MM.1S (cell line): ENCODE measurements around the gene SLU7.
A peak's percentile ranks its signal among the peaks of the same experiment; 100 is the strongest.

Source experiments
- DNase-seq: peaks from one replicate; pipeline ENCODE4 v3.0.0-alpha.2; 2015
- H2AFZ ChIP-seq: fragments of 300-600 bp; sonication (generic); 2 replicates; pipeline ENCODE4 v1.6.0; 2016; ENCODE audit warnings: antibody characterized with exemption, low read length
- H3F3A ChIP-seq: fragments of 300-600 bp; sonication (generic); 2 replicates; pipeline ENCODE4 v1.6.1; 2016; ENCODE audit warnings: mild to moderate bottlenecking, antibody characterized with exemption, low read length, moderate library complexity, mixed read lengths; ENCODE audit not compliant: insufficient read depth
- H3K27ac ChIP-seq: fragments of 300-600 bp; sonication (generic); 2 replicates; pipeline ENCODE4 v1.5.1; 2016; ENCODE audit warnings: mild to moderate bottlenecking, low read length
- H3K27me3 ChIP-seq: fragments of 300-600 bp; sonication (generic); replicated peaks from 2 replicates; pipeline ENCODE4 v1.6.0; 2016; ENCODE audit warnings: low read length; ENCODE audit not compliant: insufficient read depth
- H3K36me3 ChIP-seq: fragments of 300-600 bp; sonication (generic); replicated peaks from 2 replicates; pipeline ENCODE4 v1.6.1; 2016; ENCODE audit warnings: mild to moderate bottlenecking, low read length, mixed read lengths; ENCODE audit not compliant: insufficient read depth
- H3K4me1 ChIP-seq: fragments of 300-600 bp; sonication (generic); 2 replicates; pipeline ENCODE4 v1.6.1; 2016; ENCODE audit warnings: low read length, mixed read lengths
- H3K4me2 ChIP-seq: fragments of 300-600 bp; sonication (generic); 2 replicates; pipeline ENCODE4 v1.6.0; 2016; ENCODE audit warnings: low read depth, low read length
- H3K4me3 ChIP-seq: fragments of 300-600 bp; sonication (generic); 2 replicates; pipeline ENCODE4 v1.5.1; 2016; ENCODE audit warnings: low read length, mixed read lengths
- H3K79me2 ChIP-seq: fragments of 300-600 bp; sonication (generic); 2 replicates; pipeline ENCODE4 v1.6.1; 2016; ENCODE audit warnings: mixed run types, low read length, mixed read lengths
- H3K9ac ChIP-seq: fragments of 300-600 bp; sonication (generic); 2 replicates; pipeline ENCODE4 v1.6.1; 2016; ENCODE audit warnings: low read length, mixed read lengths
- H3K9me2 ChIP-seq: fragments of 300-600 bp; sonication (generic); replicated peaks from 2 replicates; pipeline ENCODE4 v1.6.1; 2016; ENCODE audit warnings: mild to moderate bottlenecking, low read length, mixed read lengths; ENCODE audit not compliant: insufficient read depth
- H3K9me3 ChIP-seq: fragments of 300-600 bp; sonication (generic); replicated peaks from 2 replicates; pipeline ENCODE4 v1.6.1; 2016; ENCODE audit warnings: mild to moderate bottlenecking, low read length, mixed read lengths; ENCODE audit not compliant: insufficient read depth
- H4K20me1 ChIP-seq: fragments of 300-600 bp; sonication (generic); 2 replicates; pipeline ENCODE4 v1.6.1; 2016; ENCODE audit warnings: mild to moderate bottlenecking, low read length, moderate library complexity, mixed read lengths; ENCODE audit not compliant: insufficient read depth
- EZH2 ChIP-seq: fragments of 300-600 bp; sonication (generic); optimal IDR thresholded peaks from 2 replicates; pipeline ENCODE3; 2017; ENCODE audit warnings: low read depth, mild to moderate bottlenecking, antibody characterized with exemption, low read length, mixed read lengths
- EZH2phosphoT487 ChIP-seq: fragments of 300-600 bp; sonication (generic); IDR thresholded peaks from 2 replicates; pipeline ENCODE4 v1.6.1; 2018; ENCODE audit warnings: antibody characterized with exemption, low read length
- TF ChIP-seq, protein P1 (sequence below): fragments of 300-600 bp; sonication (generic); IDR thresholded peaks from 2 replicates; pipeline ENCODE4 v1.5.1; 2016; ENCODE audit warnings: antibody characterized with exemption, low read length, mixed read lengths

Gene SLU7

DNA sequence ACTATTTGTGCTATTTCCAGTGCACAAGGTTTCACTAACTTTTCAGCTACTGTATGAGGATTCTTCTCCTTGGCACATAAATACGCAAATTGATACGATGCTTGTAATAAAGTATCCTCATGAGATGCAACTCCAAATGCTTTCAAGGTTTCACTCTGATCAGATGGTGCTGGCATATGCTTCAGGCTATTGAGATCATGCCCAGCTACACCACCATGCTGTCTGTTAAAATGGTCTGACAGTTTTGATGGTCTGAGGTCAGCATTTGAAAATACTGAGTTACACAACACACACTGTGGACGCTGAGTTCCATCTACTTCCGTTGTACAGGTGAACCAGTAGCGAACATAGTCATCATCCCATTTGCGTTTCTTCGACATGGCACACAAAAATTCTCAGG is 23.8 kb downstream of the SLU7 start:
- H3K4me2 ChIP-seq = no peak overlapping the region
- no peak for DNase-seq
- TF ChIP-seq, protein P1, sequence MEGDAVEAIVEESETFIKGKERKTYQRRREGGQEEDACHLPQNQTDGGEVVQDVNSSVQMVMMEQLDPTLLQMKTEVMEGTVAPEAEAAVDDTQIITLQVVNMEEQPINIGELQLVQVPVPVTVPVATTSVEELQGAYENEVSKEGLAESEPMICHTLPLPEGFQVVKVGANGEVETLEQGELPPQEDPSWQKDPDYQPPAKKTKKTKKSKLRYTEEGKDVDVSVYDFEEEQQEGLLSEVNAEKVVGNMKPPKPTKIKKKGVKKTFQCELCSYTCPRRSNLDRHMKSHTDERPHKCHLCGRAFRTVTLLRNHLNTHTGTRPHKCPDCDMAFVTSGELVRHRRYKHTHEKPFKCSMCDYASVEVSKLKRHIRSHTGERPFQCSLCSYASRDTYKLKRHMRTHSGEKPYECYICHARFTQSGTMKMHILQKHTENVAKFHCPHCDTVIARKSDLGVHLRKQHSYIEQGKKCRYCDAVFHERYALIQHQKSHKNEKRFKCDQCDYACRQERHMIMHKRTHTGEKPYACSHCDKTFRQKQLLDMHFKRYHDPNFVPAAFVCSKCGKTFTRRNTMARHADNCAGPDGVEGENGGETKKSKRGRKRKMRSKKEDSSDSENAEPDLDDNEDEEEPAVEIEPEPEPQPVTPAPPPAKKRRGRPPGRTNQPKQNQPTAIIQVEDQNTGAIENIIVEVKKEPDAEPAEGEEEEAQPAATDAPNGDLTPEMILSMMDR = no peak
- TF ChIP-seq EZH2phosphoT487 (no peak), EZH2 (no peak)
- no peaks in the 10 kb centered on the region for H3K4me1 ChIP-seq
- no peak overlapping the region for H3K27ac ChIP-seq
- no peak overlapping the region for H3K9ac ChIP-seq
- no peaks in the 10 kb centered on the region for H3K27me3 ChIP-seq
- no peak overlapping the region for H3K4me3 ChIP-seq
- H3K9me3 ChIP-seq = no peaks in the 10 kb centered on the region
- no peaks in the 10 kb centered on the region for H3K36me3 ChIP-seq
- H2AFZ ChIP-seq = no peak overlapping the region
- no peaks in the 10 kb centered on the region for H3F3A ChIP-seq
- no peaks in the 10 kb centered on the region for H3K9me2 ChIP-seq
- H3K79me2 ChIP-seq = peaks cover 15% of the 10 kb centered on the region
- no peaks in the 10 kb centered on the region for H4K20me1 ChIP-seq

DNA sequence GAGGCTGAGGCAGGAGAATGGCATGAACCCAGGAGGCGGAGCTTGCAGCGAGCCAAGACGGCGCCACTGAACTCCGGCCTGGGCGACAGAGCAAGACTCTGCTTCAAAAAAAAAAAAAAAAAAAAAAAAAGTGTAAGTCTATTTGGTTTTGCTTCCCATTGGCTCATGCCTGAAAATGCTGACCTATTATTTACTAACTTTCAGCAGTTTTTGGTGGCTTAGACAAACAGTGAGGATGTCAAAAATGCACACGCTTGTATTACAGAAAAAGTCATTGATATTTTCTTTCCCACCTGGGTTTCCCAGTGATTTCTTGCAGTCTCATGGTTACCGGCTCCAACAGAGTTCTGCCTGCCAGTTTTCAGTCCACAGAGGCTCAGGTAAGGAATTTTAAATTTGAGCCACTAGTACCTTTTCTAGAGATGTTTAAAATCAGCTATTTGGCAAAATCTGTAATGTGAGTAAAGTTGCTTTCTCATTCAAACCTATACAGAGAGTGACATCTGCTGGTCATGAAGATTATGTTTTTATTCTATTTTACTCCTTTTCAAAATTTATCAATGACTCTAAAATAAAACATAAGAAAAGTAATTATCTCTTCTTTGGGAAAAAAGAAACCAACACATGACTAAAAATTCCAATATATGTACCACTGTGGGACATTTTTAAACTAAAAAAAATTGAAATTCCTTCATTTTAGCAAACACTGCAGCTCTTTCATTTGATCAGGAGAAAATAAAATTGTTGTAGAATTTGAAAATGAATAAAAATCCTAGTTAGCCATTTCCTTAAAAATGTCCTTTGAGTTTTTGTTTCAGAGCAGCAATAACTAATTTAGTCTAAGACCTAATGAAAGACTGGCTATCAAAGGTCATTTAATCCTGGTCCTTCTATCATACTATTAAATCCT is 27.8 kb downstream of the SLU7 start:
- Histone ChIP-seq H3K9me3 (no peaks in the 10 kb centered on the region), H3K4me1 (no peaks in the 10 kb centered on the region), H2AFZ (no peak overlapping the region), H3K9me2 (no peaks in the 10 kb centered on the region), H3K9ac (no peak overlapping the region), H3K27ac (no peak overlapping the region), H3F3A (no peaks in the 10 kb centered on the region), H3K27me3 (no peaks in the 10 kb centered on the region), H3K36me3 (no peaks in the 10 kb centered on the region), H3K4me2 (no peak overlapping the region), H3K4me3 (no peak overlapping the region), H3K79me2 (no peaks in the 10 kb centered on the region), H4K20me1 (no peaks in the 10 kb centered on the region)
- TF ChIP-seq EZH2 (no peak), EZH2phosphoT487 (no peak)
- TF ChIP-seq, protein P1 = peak; percentile 52
- DNase-seq = peak; percentile 33

DNA sequence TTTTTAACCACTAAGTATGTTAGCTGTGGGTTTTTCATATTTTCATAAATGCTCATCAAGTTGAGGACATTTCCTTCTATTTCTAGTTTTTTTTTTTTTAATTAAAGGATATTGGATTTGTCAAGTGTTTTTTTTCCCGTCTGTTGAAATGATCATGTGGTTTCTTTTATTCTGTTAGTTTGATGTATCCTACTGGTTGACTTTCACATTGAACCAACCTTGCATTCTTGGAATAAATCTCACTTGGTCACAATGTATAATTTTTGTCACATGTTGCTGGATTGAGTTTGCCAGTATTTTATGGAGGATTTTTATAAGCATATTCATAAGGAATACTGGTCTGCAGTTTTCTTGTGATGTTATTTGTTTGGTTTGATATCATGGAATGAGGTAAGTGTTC is 31.4 kb downstream of the SLU7 start:
- no peaks in the 10 kb centered on the region for H3K9me3 ChIP-seq
- no peak overlapping the region for H3K27ac ChIP-seq
- no peaks in the 10 kb centered on the region for H4K20me1 ChIP-seq
- H3K36me3 ChIP-seq = no peaks in the 10 kb centered on the region
- H3K27me3 ChIP-seq = no peaks in the 10 kb centered on the region
- no peaks in the 10 kb centered on the region for H3K4me1 ChIP-seq
- no peaks in the 10 kb centered on the region for H3F3A ChIP-seq
- no peak overlapping the region for H3K4me3 ChIP-seq
- H3K9ac ChIP-seq = no peak overlapping the region
- H2AFZ ChIP-seq = no peak overlapping the region
- DNase-seq = no peak
- no peak overlapping the region for H3K4me2 ChIP-seq
- no peaks in the 10 kb centered on the region for H3K9me2 ChIP-seq
- no peaks in the 10 kb centered on the region for H3K79me2 ChIP-seq
- TF ChIP-seq EZH2 = no peak
- TF ChIP-seq, protein P1 = no peak
- no peak for TF ChIP-seq EZH2phosphoT487
